ENCODE results near the gene SH2D3C. TPM values are rescaled to one million over a fixed set of nuclear protein-coding genes. Genes with fewer than 3 reads are reported as not detected.

Gene SH2D3C
- total and polyA plus RNA-seq, 9 of the 15 experiments (the other 6 are each of a cell fraction or from before 2014, with no cell fraction given): 0.03 to 1.2 (median 0.22) TPM; not detected in 1

DNA sequence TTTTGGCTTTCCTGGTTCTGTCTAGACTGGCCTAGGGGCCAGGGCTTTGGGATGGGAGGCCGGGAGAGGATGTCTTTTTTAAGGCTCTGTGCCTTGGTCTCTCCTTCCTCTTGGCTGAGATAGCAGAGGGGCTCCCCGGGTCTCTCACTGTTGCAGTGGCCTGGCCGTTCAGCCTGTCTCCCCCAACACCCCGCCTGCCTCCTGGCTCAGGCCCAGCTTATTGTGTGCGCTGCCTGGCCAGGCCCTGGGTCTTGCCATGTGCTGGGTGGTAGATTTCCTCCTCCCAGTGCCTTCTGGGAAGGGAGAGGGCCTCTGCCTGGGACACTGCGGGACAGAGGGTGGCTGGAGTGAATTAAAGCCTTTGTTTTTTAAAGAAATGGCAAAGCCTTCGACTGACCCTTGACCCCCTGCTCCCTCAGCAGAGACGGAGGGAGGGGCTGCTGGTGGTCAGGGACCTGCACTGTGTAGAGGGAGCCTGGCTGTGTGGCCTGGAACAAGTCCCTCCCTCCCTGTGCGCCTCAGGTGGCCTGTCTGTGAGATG lies 35.3 kb upstream of the SH2D3C start:
- ATAC-seq (no peak), DNase-seq (ENCODE audit: extremely low read depth in 1 of 4, low spot score in 3 of 4) (no peak), FAIRE-seq (no peak)
- Histone ChIP-seq H3K9me1 (ENCODE audit: control insufficient read depth, insufficient read depth, low read length) (no peaks in the 10 kb centered on the region), H3K27me3 (ENCODE audit: control insufficient read depth in 2 of 2, insufficient read depth in 2 of 2, low read length in 2 of 2) (no peaks in the 10 kb centered on the region), H3K9me3 (replicated peaks; ENCODE audit: control insufficient read depth, insufficient read depth, low read depth, low read length) (no peaks in the 10 kb centered on the region), H3K4me3 (no peak overlapping the region), H2AFZ (ENCODE audit: low read depth, low read length) (no peak overlapping the region), H4K20me1 (replicated peaks; ENCODE audit: control insufficient read depth, insufficient read depth, low read length) (peaks cover 7% of the 10 kb centered on the region), H3K4me1 (replicated peaks in 1 of 2; ENCODE audit: control insufficient read depth in 2 of 2, insufficient read depth in 2 of 2, low read length in 2 of 2) (peaks cover 12 to 42% of the 10 kb centered on the region in 2 experiments), H3K36me3 (ENCODE audit: control insufficient read depth, insufficient read depth, low read length) (peaks cover 54% of the 10 kb centered on the region), H3K9ac (ENCODE audit: insufficient read depth in 1 of 2, low read depth in 2 of 2, low read length in 2 of 2) (no peak overlapping the region), H3K27ac (ENCODE audit: extremely low read depth, low read depth, low read length) (no peak overlapping the region), H3K79me2 (ENCODE audit: control insufficient read depth, insufficient read depth, low read length) (no peaks in the 10 kb centered on the region), H3K4me2 (ENCODE audit: insufficient read depth, low read length) (no peak overlapping the region)
- BruUV-seq (replicated peaks): no TSS peak
- ChIA-PET CTCF (ENCODE audit: low intra/inter-chr PET ratio) (no interaction called here), POLR2A (interaction anchor here (0.6 kb wide), 1 partner anchor 10 kb away, joined by 3 read pairs; no protein-coding TSS in a partner anchor)
- in situ Hi-C loops (cut with MboI): no loop called here
- intact Hi-C loops (cut with micrococcal nuclease): no loop called here
- WGBS (ENCODE audit: insufficient coverage, low coverage, missing lambda C conversion rate): 91% methylated on average over 7 of the region's 9 CpGs
- TF ChIP-seq NFE2 (IDR thresholded peaks at IDR 0.05; ENCODE audit: low read depth): no peak
- TF ChIP-seq CHD7 (IDR thresholded peaks at IDR 0.05; ENCODE audit: low read depth, low read length): no peak
- no peak for TF ChIP-seq ELF4 (CRISPR knock-in tag; IDR thresholded peaks at IDR 0.05)
- no peak for TF ChIP-seq PHB2 (IDR thresholded peaks at IDR 0.05; ENCODE audit: low read depth)
- TF ChIP-seq ZZZ3 (IDR thresholded peaks at IDR 0.05): no peak
- TF ChIP-seq ZKSCAN1 (IDR thresholded peaks at IDR 0.05; ENCODE audit: low read depth, low read length): no peak
- no peak for TF ChIP-seq ZNF707 (CRISPR knock-in tag; conservative IDR thresholded peaks at IDR 0.05)
- TF ChIP-seq, protein P1, sequence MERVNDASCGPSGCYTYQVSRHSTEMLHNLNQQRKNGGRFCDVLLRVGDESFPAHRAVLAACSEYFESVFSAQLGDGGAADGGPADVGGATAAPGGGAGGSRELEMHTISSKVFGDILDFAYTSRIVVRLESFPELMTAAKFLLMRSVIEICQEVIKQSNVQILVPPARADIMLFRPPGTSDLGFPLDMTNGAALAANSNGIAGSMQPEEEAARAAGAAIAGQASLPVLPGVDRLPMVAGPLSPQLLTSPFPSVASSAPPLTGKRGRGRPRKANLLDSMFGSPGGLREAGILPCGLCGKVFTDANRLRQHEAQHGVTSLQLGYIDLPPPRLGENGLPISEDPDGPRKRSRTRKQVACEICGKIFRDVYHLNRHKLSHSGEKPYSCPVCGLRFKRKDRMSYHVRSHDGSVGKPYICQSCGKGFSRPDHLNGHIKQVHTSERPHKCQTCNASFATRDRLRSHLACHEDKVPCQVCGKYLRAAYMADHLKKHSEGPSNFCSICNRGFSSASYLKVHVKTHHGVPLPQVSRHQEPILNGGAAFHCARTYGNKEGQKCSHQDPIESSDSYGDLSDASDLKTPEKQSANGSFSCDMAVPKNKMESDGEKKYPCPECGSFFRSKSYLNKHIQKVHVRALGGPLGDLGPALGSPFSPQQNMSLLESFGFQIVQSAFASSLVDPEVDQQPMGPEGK (CRISPR knock-in tag; IDR thresholded peaks at IDR 0.05; ENCODE audit: borderline replicate concordance): no peak
- TF ChIP-seq CBX1 (IDR thresholded peaks at IDR 0.05; ENCODE audit: low read depth): no peak
- TF ChIP-seq TCF7 (IDR thresholded peaks at IDR 0.05; ENCODE audit: borderline replicate concordance): no peak

All from K562 (cell line).